Heart left ventricle (tissue), 16 donors: Measurements from ENCODE around the gene HOXD9. TPM values are rescaled to one million over a fixed set of nuclear protein-coding genes. Genes with fewer than 3 reads are reported as not detected.

Experiments used
- ATAC-seq, 4 donors: fragments of 200-7000 bp; cut with Tn5 transposase; one replicate each; pipeline ENCODE4 v1.9.1; 2020 to 2022; ENCODE audit warnings: moderate library complexity in 4 of 4, mild to moderate bottlenecking in 3 of 4, moderate number of reproducible peaks in 1 of 4
- DNase-seq, 5 donors: peaks; one replicate each; pipeline ENCODE4 v3.0.0-alpha.2; 2020
- H3K27ac ChIP-seq, 12 donors: fragments of 200-600 bp; sonication (generic) in 4 of 12; one replicate each; pipeline versions ENCODE4 v1.5.0 to v1.8.0; 2016 to 2022; ENCODE audit warnings: mild to moderate bottlenecking in 2 of 12
- H3K27me3 ChIP-seq, 9 donors: fragments of 200-600 bp; sonication (generic) in 2 of 9; one replicate each; pipeline versions ENCODE4 v1.5.1 to v1.8.0; 2016 to 2022; ENCODE audit warnings: mild to moderate bottlenecking in 3 of 9
- H3K36me3 ChIP-seq, 9 donors: fragments of 200-600 bp; sonication (generic) in 2 of 9; one replicate each; pipeline versions ENCODE4 v1.5.0 to v1.8.0; 2018 to 2022; ENCODE audit warnings: mild to moderate bottlenecking in 2 of 9
- H3K4me1 ChIP-seq, 12 donors: fragments of 200-600 bp; sonication (generic) in 4 of 12; one replicate each; pipeline versions ENCODE4 v1.5.0 to v1.8.0; 2016 to 2022; ENCODE audit warnings: mild to moderate bottlenecking in 3 of 12
- H3K4me3 ChIP-seq, 12 donors: fragments of 200-600 bp; sonication (generic) in 4 of 12; one replicate each; pipeline versions ENCODE4 v1.5.0 to v1.8.0; 2017 to 2022; ENCODE audit warnings: mild to moderate bottlenecking in 9 of 12, moderate library complexity in 4 of 12
- H3K9me3 ChIP-seq, 12 donors: fragments of 200-600 bp; sonication (generic) in 4 of 12; one replicate each; pipeline versions ENCODE4 v1.5.0 to v1.8.0; 2016 to 2022; ENCODE audit warnings: mild to moderate bottlenecking in 1 of 12
- CTCF ChIP-seq, 12 donors: fragments of 200-600 bp; sonication (generic) in 4 of 12; IDR thresholded peaks; one replicate each; pipeline versions ENCODE4 v1.5.0 to v1.8.0; 2018 to 2022; ENCODE audit warnings: antibody characterized with exemption in 12 of 12, mild to moderate bottlenecking in 5 of 12
- POLR2A ChIP-seq, 2 donors: fragments of 450-650 bp; IDR thresholded peaks; one replicate each; pipeline ENCODE4 v1.6.1; 2017; ENCODE audit warnings: antibody characterized with exemption in 2 of 2, mild to moderate bottlenecking in 2 of 2, moderate library complexity in 2 of 2
- WGBS, 4 donors: extraction: QIAGEN DNeasy Blood & Tissue Kit in 2 of 4; methylation state at CpG; one replicate each; pipeline versions ENCODE4 v1.1.5 to v1.1.7; 2013 to 2018; 5-methylcytosine and 5-hydroxymethylcytosine counted together
- intact Hi-C, 10 donors: fragments of 100-400 bp; cut with DNase I; formaldehyde crosslinking; loops; one replicate each; pipeline versions ENCODE4 v1.11.1 to v1.14.2; 2022
- polyA plus RNA-seq, 2 donors: library from polyadenylated mRNA; stranded (reverse); fragments of 200-250 nt; gene quantifications; one replicate each; pipeline ENCODE4 v1.2.3, GENCODE V29; 2013
- total RNA-seq, 9 donors: library from RNA; depleted of rRNA in 2 of 9; stranded (reverse); fragments of >200 nt in 2 of 9; fragmentation: NEBNext Ultra II Directional in 3 of 9; extraction: Animal tissue kit (Norgen Biotek cat#: 25700) in 3 of 9; gene quantifications; one replicate each; pipeline versions ENCODE4 v1.1.0 to v1.2.4, GENCODE V29; 2016 to 2023
- donor health status: ischemic (EF 13 %, LVEDD 7.1; RV severe dilation, severe dysfunction).
- donor health status: healthy with polysubstance abuse.
- donor health status: DM: no; HTN: yes; CAD: no.
- donor health status: DM: no; HTN: no; CAD: no.
- donor health status: ischemic (EF 25% LVEDD 6.9; RV normal size, moderate dysfunction).
- donor health status: ischemic (EF 25% LVEDD 5.7; RV mildly dilated, moderate dysfunction).
- donor health status: healthy.
- donor health status: DM: yes; HTN: yes; CAD: no.
- donor health status: ischemic (EF 35%, LVEDD 5.7; RV mildly dilated, moderate dysfunction).
- donor health status: nonischemic (EF 11% LVEDD 7.7; RV severe dilation, severe dysfunction).
- donor health status: DM: yes; HTN: yes; CAD: no.
- donor health status: PGD.
- donor health status: ischemic (EF 29% LVEDD 5.4; RV normal size, mild dysfunction).
- donor health status: nonischemic (EF 23%, LVEDD 6.1; RV moderate dilation, normal function).

HOXD9 gene
- total and polyA plus RNA-seq, 11 donors = 0.23 to 0.43 (median 0.40) TPM; not detected in 8

- H3K9me3 ChIP-seq = no peaks in the 10 kb centered on the region
- H3K27ac ChIP-seq = no peak overlapping the region
- ATAC-seq (no peak), DNase-seq (no peak)
- H3K27me3 ChIP-seq = peaks cover 79 to 99% (median 97%) of the 10 kb centered on the region in 9 donors
- no peaks in the 10 kb centered on the region for H3K36me3 ChIP-seq
- intact Hi-C loops = loop anchor here in 1 of 10 donors (10.0 kb wide), 1 partner anchor 71 kb away; the partner anchor contains the start of gene LNPK
- WGBS, 4 donors = 9 to 13% (median 11%) methylated on average over 15 of the region's 15 CpGs
- TF ChIP-seq POLR2A (IDR thresholded peaks at IDR 0.05) (no peak), CTCF (IDR thresholded peaks at IDR 0.05) (no peak)
- H3K4me3 ChIP-seq = no peak overlapping the region
- peaks cover 0 to 30% (median 5%) of the 10 kb centered on the region in 12 donors for H3K4me1 ChIP-seq
These were observed 47.0 kb upstream of the HOXD9 start for GRCh38 chr2:176075481-176075880.

GRCh38 chr2:176076063-176076462 is 46.5 kb upstream of the HOXD9 start:
- DNase-seq (no peak), ATAC-seq (no peak)
- Histone ChIP-seq H3K36me3 (no peaks in the 10 kb centered on the region), H3K27me3 (peaks cover 80 to 99% (median 97%) of the 10 kb centered on the region in 9 donors), H3K27ac (no peak overlapping the region), H3K9me3 (peaks cover 0 to under 1% (median 0%) of the 10 kb centered on the region in 12 donors), H3K4me1 (peaks cover 0 to 34% (median 6%) of the 10 kb centered on the region in 12 donors), H3K4me3 (no peak overlapping the region)
- intact Hi-C loops = loop anchor here in 1 of 10 donors (10.0 kb wide), 1 partner anchor 71 kb away; the partner anchor contains the start of gene LNPK
- TF ChIP-seq POLR2A (IDR thresholded peaks at IDR 0.05) (no peak), CTCF (IDR thresholded peaks at IDR 0.05) (no peak)
- 18 to 24% (median 22%) methylated on average over 7 of the region's 7 CpGs for WGBS, 4 donors

GRCh38 chr2:176076796-176077195 is 45.7 kb upstream of the HOXD9 start:
- 18 to 26% (median 20%) methylated on average over 2 of the region's 2 CpGs for WGBS, 4 donors
- H3K4me1 ChIP-seq = peaks cover 0 to 30% (median 6%) of the 10 kb centered on the region in 12 donors
- no peak overlapping the region for H3K27ac ChIP-seq
- TF ChIP-seq CTCF (IDR thresholded peaks at IDR 0.05) = no peak
- TF ChIP-seq POLR2A (IDR thresholded peaks at IDR 0.05) = no peak
- peaks cover 82 to 99% (median 97%) of the 10 kb centered on the region in 9 donors for H3K27me3 ChIP-seq
- intact Hi-C loops = loop anchor here in 1 of 10 donors (10.0 kb wide), 1 partner anchor 72 kb away; the partner anchor contains the start of gene LNPK
- no peak for DNase-seq
- H3K36me3 ChIP-seq = no peaks in the 10 kb centered on the region
- peaks cover 0 to 4% (median 0%) of the 10 kb centered on the region in 12 donors for H3K9me3 ChIP-seq
- H3K4me3 ChIP-seq = no peak overlapping the region
- ATAC-seq = no peak

DNA sequence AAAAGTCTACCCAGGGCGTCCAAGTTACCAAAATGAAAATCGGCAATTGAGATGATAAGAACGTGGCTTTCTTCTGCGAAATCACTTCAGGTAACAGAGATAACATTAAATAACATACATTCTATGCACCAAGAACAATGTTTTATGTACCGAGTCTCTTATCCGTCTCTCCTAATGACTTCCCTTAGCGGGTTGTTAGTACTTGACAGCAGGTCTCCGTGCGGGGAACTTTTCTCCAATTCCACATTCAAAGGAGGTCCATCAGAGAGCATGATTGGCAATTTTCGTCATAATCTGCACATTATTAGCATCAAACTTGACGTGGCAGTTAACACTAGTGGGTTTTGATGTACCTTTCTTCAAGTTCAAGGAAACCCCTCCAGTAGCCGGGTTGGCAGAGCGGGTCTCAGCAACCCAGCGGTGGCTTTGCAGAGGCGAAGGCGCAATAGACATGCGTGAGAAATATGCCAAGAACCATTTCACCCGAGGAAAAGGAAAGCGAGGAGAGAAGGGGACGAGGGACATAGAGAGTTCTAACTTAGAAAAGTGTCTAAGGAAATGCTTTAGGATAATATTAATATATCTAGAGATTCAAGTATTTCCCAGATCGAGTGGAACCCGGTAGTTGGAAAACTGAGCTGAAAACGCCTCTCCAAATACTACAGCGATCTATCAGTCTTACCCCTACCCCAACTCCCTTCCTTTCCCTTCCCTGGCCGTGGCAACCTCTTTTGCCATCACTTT is 43.8 kb upstream of the HOXD9 start:
- Histone ChIP-seq H3K4me1 (peaks cover 0 to 36% (median 12%) of the 10 kb centered on the region in 12 donors), H3K27me3 (peaks cover 82 to 99% (median 97%) of the 10 kb centered on the region in 9 donors), H3K36me3 (no peaks in the 10 kb centered on the region), H3K9me3 (peaks cover 0 to 8% (median 0%) of the 10 kb centered on the region in 12 donors), H3K27ac (peak overlapping the region in 1 of 12 donors; percentile 79), H3K4me3 (no peak overlapping the region)
- WGBS, 4 donors = 5 to 7% (median 7%) methylated on average over 25 of the region's 25 CpGs
- TF ChIP-seq CTCF (IDR thresholded peaks at IDR 0.05) = no peak
- TF ChIP-seq POLR2A (IDR thresholded peaks at IDR 0.05) = no peak
- DNase-seq = no peak
- intact Hi-C loops = loop anchor here in 3 of 10 donors (2.0 to 10.0 kb wide), 3 partner anchors 74 to 392 kb away; partner anchors contain the start of gene LNPK (in 1 of the 3)
- ATAC-seq = no peak
